Suprapubic skin (tissue), 4 donors: Measurements from ENCODE around the gene RPUSD2.

Experiments
- CTCF ChIP-seq, 2 donors: fragments of 200-600 bp in 1 of 2; fragments of 450-650 bp in 1 of 2; sonication (generic) in 1 of 2; IDR thresholded peaks; one replicate each; pipeline ENCODE4 v1.5.1; 2016 to 2019; ENCODE audit warnings: antibody characterized with exemption in 2 of 2, mild to moderate bottlenecking in 1 of 2, moderate library complexity in 1 of 2
- EP300 ChIP-seq: sonication (generic); formaldehyde crosslinking; IDR thresholded peaks from one replicate; pipeline ENCODE4 v1.6.1; 2017; ENCODE audit warnings: antibody characterized with exemption
- POLR2AphosphoS5 ChIP-seq, 3 donors: sonication (generic); formaldehyde crosslinking; IDR thresholded peaks; one replicate each; pipeline ENCODE4 v1.6.1; 2017; ENCODE audit warnings: antibody characterized with exemption in 3 of 3

- TF ChIP-seq POLR2AphosphoS5 (IDR thresholded peaks at IDR 0.05) (no peak), CTCF (IDR thresholded peaks at IDR 0.05) (no peak), EP300 (no peak)
Observed at GRCh38 chr15:40618906-40619305, 49.8 kb downstream of the RPUSD2 start.
